Dermis blood vessel endothelial cell (primary cell): ENCODE results near the gene G3BP2. TPM values are rescaled to one million over a fixed set of nuclear protein-coding genes. Genes with fewer than 3 reads are reported as not detected.
"Not testable (repeated sequence)": the region's sequence is repeated elsewhere in the genome, so short reads cannot be mapped to it uniquely, and the experiment has no call there.

Experiments used
- DNase-seq: peaks from one replicate; pipeline ENCODE4 v3.0.0; 2010
- total RNA-seq: library from RNA; depleted of rRNA; stranded (reverse); fragments of >200 nt; gene quantifications from 2 replicates; pipeline ENCODE4 v1.2.3, GENCODE V29; 2014

The G3BP2 gene
- total RNA-seq, 1 donor from 2014 or later = 264 TPM

- no peak for DNase-seq
Measured at GRCh38 chr4:75683482-75684155, 10.4 kb upstream of the G3BP2 start.

DNA sequence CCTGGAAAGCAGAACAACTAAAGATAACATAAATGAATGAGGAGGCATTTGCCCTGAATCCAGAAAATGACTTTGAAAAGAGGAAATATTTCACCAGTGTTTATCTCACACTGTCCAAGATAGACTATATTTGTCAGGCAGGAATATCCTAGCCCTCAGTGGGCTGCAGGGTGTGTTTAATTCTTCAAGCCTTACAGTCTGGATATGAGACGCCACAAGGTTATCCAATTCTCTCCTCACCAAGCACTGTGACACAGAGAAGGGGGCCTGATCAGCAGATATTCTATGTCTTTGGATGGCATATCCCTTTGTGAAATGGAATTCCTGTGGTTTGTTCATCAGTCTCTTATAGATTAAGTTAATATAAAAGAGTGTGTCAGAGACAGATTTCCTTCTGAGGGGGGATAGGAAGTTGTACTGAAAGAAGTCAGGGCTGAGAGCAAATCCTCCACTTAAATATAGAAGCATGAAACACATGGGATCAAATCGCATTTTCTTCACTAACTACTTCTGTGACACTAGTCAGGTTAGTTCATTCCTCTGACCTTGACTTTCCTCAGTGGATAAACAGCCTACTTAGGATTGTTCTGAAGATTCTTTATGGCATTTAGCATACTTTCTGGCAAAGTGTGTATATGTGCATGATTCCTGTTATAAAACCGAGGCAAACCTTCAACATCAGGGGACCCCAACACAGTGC, 6.8 kb upstream of the G3BP2 start:
- no peak for DNase-seq

DNA sequence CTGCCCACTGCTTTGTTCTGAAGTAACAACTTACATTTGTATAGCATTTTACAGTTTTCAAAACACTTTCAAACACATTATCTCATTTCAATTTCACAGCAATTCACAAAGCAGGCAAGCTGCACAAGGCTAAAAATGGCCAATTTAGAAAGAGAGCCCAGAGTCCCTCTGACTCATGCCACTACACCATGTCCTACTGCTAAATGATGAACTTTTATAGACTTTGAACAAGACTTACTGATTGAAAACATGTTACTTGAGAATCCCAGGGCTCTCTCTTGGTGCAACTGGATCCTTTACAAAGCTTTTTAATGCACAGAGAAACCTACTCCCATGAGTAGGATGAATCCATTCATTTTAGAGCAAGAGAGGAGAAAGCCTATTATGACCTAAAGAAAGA, 5.8 kb upstream of the G3BP2 start:
- DNase-seq = no peak

DNA sequence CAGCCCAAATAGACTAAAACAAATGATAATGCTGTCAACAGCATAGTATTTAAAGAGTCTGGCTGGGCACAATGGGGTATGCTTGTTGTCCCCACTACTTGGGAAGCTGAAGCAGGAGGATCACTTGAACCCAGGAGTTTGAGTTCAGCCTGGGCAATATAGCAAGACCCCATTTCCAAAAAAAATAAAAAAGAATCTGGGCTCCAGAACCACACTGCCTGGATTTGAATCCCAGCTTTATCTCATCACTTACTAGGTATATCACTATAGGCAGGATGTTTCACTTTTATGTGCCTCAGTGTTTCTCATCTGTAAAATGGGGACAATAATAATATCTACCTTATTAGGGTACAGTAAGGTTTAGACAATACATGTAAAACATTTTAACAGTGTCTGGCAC, 5.3 kb upstream of the G3BP2 start:
- DNase-seq = no peak

GRCh38 chr4:75675004-75675531, 1.9 kb upstream of the G3BP2 start:
- DNase-seq = peak; percentile 13

DNA sequence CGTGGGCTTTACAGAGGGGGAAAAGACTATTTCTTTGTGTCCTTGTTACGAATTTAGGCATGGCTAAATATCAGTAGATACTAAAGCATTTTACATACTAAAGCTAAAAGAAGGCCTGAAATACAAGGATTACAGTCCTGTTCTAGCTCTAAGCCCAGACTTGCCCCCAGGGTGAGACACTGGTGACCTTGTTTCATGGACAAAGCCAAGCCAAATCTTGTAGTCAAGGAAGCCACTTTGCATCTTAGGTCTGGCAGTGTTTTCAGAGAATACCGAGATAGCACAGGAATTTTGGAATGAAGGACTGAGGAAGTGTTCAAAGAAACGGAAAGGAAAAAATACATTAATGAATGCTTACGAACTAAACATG, 733 bp upstream of the G3BP2 start:
- no peak for DNase-seq

GRCh38 chr4:75672461-75673026, 667 bp downstream of the G3BP2 start:
- DNase-seq = peak; percentile 61

DNA sequence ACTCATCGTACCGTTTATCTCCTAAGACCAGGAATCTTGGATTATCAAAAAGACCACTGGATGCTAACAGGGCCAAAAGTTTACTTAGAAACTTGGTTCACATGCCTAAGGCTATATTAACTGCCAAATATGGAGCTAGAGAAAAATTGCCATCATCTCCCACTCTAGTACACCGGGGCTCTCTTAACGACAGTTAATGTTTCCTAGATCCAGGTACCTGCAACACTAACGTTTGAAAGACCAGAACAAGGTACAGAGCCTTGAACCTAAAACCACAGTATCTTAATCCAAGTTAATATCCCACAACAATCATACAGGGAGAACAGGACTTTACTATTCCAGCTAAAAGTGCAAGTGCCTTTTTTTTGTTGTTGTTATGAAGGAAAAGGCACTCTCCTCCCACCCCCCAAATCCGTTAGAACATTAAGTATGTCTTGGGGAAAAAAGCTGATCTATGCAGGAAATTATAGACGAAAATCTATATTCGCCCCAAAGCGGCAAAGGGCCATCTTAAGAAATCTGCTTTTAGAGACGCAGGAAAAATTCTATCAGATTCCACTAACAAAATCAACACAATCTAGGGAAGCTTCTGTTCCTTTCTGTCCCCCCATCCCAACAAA, 1.3 kb downstream of the G3BP2 start:
- DNase-seq = peak; percentile 13

DNA sequence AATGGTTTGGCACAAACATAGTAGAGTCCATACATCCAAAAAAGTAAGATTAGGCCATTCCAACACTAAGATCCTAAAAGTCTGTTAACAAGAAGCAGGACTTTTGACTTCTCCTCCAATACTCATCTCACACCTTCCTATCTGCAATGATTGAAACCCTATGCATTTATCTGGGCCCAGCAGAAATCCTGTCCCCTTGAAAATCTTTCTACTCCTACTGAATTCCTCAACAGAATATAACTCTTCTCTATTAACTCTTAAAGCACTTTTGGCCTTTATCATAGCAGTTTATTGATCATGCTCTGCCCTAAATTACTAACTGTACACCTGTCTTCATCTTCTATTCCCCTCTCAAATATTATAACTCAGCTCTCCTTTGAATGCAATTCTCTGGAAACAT, 4.6 kb downstream of the G3BP2 start:
- no peak for DNase-seq

GRCh38 chr4:75667636-75668035, 5.6 kb downstream of the G3BP2 start:
- not testable (repeated sequence) for DNase-seq

DNA sequence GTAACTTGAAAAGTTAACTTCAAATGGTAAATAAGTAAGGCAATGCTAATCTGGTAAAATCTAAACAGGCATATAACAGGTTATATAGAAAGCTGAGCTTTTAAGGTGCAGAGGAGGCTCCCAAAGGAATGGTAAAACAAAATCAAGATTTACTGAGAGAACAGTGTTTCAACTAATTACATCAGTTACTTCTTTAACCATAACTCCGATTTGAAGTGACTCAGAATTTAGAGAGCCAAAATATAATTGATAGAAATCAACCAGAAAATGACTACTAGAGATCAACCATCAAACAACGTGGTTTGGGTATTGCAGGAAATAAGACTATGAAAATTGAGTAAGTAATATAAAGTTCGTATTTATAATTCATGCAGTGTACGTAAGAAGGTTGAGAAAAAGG, 6.9 kb downstream of the G3BP2 start:
- no peak for DNase-seq

- DNase-seq = not testable (repeated sequence)
Measured at GRCh38 chr4:75664604-75665003, 8.6 kb downstream of the G3BP2 start.

GRCh38 chr4:75662626-75663025, 10.6 kb downstream of the G3BP2 start:
- no peak for DNase-seq

DNA sequence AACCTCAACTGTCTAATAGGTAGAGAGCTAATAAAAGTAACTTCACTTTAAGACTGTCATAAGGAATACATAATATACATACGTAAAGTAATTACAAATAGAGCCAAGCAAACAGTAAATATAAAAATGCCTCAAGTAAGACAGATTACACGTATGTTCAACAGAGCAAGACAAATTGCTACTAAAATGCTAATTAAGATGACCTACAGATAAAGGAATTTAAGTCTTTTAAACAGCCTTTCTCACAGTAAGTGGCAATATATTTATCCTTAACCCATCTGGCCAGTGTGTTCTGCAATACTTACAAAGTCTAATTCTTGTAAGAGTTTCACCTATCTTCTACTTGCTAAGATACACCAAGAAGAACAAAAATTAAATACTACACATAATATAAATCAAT, 12.7 kb downstream of the G3BP2 start:
- DNase-seq = no peak

DNA sequence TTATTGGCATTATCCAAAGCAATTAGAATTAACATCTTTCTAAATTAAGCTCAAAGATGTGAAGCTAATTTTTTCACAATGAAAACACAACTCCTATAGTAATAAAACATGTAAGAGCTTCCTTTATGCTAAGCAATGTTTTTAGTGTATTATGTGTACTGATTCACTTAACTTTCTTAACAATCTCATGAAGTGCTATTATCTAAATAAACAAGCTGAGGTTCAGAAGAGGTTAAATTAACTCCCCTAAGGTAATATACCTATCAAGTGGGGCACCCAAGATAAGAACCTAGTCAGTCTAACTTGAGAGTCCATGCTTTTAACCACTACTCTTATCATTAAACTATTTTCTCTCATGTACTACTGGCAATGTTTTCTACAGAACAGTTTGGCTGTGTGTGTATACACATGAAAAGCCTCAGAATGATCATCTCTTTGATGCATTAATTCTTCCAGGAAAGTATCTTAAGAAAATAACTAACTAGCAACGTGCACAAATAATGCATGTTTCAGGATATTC, 13.6 kb downstream of the G3BP2 start:
- DNase-seq = no peak

- DNase-seq = peak; percentile 44
Measured at GRCh38 chr4:75658876-75659275, 14.3 kb downstream of the G3BP2 start.

GRCh38 chr4:75655562-75655961, 17.6 kb downstream of the G3BP2 start:
- no peak for DNase-seq

DNA sequence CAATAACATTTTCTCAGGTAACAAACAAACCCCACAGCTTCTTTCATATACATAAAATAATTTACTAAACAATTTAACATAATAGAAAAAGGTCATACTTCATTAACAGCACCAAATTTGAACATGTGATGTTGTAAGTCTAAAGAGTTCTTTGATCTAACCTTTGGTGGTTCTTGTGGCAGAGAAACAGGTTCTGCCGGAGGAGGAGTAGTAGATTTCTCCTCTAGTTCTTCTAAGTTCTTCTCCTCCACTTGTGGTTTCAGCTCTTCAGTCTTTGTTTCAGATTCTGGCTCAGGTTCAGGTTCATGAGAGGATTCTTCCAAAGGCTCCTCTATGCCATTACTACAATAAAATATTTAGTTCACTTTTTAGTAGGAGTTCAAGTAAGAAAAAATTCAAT, 18.3 kb downstream of the G3BP2 start:
- DNase-seq = no peak

DNA sequence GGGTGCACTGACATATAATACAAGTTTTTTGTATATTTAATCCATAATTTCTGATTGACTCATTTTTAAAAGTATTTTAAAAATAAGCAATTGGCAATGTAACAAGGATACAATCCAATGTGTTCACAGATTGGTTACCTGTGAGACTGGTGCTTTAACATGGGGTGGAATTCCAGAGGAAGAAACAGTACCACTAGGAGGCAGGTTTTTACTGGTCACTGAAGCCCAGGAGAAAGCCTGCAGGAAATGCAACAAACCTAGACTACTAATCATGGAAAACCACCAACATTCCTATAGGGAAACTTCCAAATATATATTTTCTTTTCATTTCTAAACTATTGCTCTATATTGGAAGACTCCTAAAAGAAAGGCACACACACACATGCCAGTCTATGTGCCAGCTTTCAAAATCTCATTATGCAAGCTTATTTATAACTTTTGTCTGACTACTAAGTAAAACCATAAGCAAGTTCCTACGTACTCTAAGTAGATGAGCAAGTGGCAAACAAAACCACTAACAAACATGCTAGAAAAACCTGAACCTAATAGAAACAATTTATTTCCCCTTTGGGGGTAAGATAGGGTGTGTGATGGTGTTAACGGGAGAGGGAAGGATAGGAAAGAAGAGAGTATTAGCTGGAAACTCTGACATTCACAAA, 19.2 kb downstream of the G3BP2 start:
- peak; percentile 73 for DNase-seq

DNA sequence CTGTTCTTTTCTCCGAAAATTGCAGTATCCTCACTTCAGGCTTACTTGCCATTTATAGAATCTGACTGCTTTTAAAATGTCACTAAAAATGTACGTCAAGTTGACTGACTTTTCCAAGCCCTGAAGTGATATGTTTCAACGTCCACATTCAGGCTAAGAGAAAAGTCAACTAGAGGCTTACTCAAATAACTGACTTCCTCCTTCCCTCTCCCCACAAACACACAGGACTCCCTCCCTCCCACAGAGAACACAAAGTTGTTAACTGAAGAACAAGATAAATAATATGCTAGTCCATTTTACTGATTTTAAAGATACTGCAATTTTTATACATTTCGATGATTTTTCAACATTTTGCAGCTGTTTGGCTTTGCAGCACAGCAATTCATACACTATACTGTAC, 29.1 kb downstream of the G3BP2 start:
- no peak for DNase-seq

- DNase-seq = no peak
Measured at GRCh38 chr4:75643651-75644050, 29.6 kb downstream of the G3BP2 start.

- DNase-seq = no peak
Measured at GRCh38 chr4:75639124-75639695, 34.0 kb downstream of the G3BP2 start.
